ENCODE results near the gene CANX. TPM values are rescaled to one million over a fixed set of nuclear protein-coding genes. Genes with fewer than 3 reads are reported as not detected.

CANX gene
- total and polyA plus RNA-seq, 12 donors, result 90.9 to 659 (median 463) TPM

DNA sequence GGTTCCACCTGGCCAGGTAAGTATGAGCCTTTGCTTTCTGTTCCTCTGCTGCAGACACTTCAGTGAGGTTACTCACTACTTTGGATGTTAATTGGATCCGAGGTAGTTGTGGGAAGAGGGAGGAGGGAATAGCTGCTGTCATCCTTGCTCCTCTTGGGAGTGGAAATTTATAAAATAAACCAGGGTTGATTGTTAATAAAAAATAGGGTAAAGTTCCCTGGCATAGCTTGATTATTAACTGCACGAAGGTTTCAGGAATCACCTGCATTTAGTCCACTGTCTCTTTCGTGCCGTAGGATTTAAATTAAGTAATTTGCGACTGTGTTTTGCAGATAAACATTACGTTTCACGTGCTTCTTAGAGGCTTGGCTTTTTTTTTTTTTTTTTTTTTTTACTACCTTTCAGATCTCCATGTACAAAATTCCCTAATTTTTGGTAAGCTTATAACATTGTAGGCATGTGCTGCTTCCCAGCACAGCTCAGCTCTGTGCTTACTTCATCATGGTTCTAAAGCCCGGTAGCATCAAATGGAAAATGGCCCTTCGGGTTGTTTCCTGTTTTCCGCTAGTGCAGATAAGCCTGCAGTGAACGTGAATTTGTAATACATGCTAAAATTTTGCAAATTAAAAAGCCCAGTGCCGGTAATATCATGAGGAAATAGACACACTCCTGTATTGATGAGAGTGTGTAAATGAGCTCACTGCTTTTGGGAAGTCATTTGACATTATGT, 68.1 kb downstream of the CANX start:
- Histone ChIP-seq H3K27me3 (no peaks in the 10 kb centered on the region), H3K36me3 (peaks cover 0 to 68% (median 36%) of the 10 kb centered on the region in 9 donors), H3K27ac (peak overlapping the region in 6 of 10 donors; percentile 66 to 78 (median 70)), H3K4me3 (no peak overlapping the region), H3K9me3 (no peaks in the 10 kb centered on the region), H3K4me1 (peaks cover 6 to 76% (median 59%) of the 10 kb centered on the region in 9 donors)
- intact Hi-C loops (cut with DNase I), result loop anchor here in 3 of 10 donors (5.0 to 10.0 kb wide), 3 partner anchors 35 to 138 kb away; partner anchors contain the start of genes MAML1 (in 1 of the 3), MRNIP (in 1 of the 3) and TBC1D9B (in 1 of the 3)
- no peak for ATAC-seq
- 66 to 73% methylated on average over 12 of the region's 12 CpGs for WGBS, 2 donors
- DNase-seq, result no peak
- TF ChIP-seq, protein P1, sequence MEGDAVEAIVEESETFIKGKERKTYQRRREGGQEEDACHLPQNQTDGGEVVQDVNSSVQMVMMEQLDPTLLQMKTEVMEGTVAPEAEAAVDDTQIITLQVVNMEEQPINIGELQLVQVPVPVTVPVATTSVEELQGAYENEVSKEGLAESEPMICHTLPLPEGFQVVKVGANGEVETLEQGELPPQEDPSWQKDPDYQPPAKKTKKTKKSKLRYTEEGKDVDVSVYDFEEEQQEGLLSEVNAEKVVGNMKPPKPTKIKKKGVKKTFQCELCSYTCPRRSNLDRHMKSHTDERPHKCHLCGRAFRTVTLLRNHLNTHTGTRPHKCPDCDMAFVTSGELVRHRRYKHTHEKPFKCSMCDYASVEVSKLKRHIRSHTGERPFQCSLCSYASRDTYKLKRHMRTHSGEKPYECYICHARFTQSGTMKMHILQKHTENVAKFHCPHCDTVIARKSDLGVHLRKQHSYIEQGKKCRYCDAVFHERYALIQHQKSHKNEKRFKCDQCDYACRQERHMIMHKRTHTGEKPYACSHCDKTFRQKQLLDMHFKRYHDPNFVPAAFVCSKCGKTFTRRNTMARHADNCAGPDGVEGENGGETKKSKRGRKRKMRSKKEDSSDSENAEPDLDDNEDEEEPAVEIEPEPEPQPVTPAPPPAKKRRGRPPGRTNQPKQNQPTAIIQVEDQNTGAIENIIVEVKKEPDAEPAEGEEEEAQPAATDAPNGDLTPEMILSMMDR (IDR thresholded peaks at IDR 0.05), result no peak

DNA sequence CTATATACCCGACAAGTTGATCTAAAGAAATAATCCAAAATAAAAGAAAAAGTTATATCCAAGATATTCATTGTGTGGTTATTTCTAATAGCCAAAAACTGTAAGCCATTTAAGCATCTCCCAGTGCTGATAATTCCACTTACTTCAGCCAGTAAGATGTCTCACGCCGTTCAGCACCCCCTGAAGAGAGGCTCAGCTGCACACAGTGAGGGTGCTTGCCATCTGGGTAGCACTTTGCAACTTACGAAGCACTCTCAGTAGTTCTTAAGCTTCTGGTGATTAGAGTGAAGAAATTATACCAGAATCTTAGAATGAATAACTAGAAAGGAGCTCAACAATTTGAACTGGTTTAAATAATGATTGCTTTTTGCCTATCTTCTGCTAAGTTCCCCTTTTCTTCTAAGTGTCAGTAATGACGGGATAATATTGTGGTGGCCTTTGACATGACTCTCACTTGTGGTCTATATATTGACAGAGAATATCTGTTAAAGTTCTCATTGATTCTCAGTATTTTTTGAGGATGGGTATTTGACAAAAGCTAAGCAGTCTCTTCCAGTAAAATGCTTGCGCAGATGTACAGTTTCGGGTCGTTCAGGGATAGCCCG, 68.8 kb downstream of the CANX start:
- Histone ChIP-seq H3K9me3 (no peaks in the 10 kb centered on the region), H3K36me3 (peaks cover 0 to 75% (median 43%) of the 10 kb centered on the region in 9 donors), H3K4me3 (no peak overlapping the region), H3K27me3 (no peaks in the 10 kb centered on the region), H3K4me1 (peaks cover 3 to 69% (median 52%) of the 10 kb centered on the region in 9 donors), H3K27ac (no peak overlapping the region)
- intact Hi-C loops (cut with DNase I), result loop anchor here in 3 of 10 donors (5.0 to 10.0 kb wide), 3 partner anchors 35 to 137 kb away; partner anchors contain the start of genes MAML1 (in 1 of the 3), MRNIP (in 1 of the 3) and TBC1D9B (in 1 of the 3)
- ATAC-seq, result no peak
- DNase-seq, result no peak
- 87 to 89% methylated on average over 9 of the region's 9 CpGs for WGBS, 2 donors
- TF ChIP-seq, protein P1 (IDR thresholded peaks at IDR 0.05), result no peak

DNA sequence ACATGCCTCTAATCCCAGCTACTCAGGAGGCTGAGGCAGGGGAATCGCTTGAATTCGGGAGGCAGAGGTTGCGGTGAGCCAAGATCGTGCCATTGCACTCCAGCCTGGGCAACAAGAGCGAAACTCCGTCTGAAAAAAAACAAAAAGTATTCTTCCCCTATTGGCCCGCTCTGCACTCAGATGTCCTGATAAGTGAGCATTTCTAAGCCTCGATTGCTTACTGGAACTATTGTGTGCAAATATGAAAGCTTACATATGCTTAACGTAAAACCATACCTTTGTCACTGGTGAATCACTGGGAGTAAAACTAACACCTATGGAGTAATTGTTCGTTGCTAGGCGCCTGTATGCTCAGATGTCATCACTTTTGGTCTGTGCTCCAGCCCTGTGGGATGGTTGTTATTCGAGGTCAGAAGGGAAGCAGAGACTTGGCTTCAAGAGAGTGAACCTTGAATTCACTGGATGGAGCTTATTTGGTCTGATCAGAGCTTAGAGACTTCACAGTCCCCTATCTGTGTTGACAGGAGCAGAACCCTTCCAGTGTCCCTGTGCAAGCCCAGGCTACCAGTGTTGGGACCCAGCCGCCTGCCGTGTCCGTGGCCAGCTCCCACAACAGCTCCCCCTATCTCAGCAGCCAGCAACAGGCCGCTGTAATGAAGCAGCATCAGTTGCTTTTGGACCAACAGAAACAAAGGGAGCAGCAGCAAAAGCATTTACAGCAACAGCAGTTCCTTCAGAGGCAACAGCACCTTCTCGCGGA, 69.7 kb downstream of the CANX start:
- intact Hi-C loops (cut with DNase I), result loop anchor here in 3 of 10 donors (5.0 to 10.0 kb wide), 3 partner anchors 36 to 136 kb away; partner anchors contain the start of genes MAML1 (in 1 of the 3), MRNIP (in 1 of the 3) and TBC1D9B (in 1 of the 3)
- DNase-seq, result no peak
- peak overlapping the region in 1 of 10 donors; percentile 13 for H3K27ac ChIP-seq

More for the DNA sequence above, 69.7 kb downstream of the CANX start:
- peaks cover 3 to 60% (median 43%) of the 10 kb centered on the region in 9 donors for H3K4me1 ChIP-seq
- peak in 7 of 8 donors; percentile 22 to 77 (median 46) for ATAC-seq
- peaks cover 0 to 84% (median 52%) of the 10 kb centered on the region in 9 donors for H3K36me3 ChIP-seq
- no peaks in the 10 kb centered on the region for H3K27me3 ChIP-seq
- WGBS, 2 donors, result 68 to 77% methylated on average over 18 of the region's 18 CpGs
- no peak overlapping the region for H3K4me3 ChIP-seq
- no peaks in the 10 kb centered on the region for H3K9me3 ChIP-seq
- TF ChIP-seq, protein P1 (IDR thresholded peaks at IDR 0.05), result peak in 6 of 9 donors; percentile 14 to 44 (median 37)
